GM18498 (cell line): ENCODE data around the gene KLHL26.
"Not testable (repeated sequence)": the region's sequence is repeated elsewhere in the genome, so short reads cannot be mapped to it uniquely, and the experiment has no call there.

Experiments
- ATAC-seq: cut with Tn5 transposase; IDR thresholded peaks from one replicate; pipeline ENCODE4 v1.9.1; 2021; ENCODE audit warnings: mild to moderate bottlenecking, moderate library complexity; ENCODE audit not compliant: unreplicated experiment

Gene KLHL26

DNA sequence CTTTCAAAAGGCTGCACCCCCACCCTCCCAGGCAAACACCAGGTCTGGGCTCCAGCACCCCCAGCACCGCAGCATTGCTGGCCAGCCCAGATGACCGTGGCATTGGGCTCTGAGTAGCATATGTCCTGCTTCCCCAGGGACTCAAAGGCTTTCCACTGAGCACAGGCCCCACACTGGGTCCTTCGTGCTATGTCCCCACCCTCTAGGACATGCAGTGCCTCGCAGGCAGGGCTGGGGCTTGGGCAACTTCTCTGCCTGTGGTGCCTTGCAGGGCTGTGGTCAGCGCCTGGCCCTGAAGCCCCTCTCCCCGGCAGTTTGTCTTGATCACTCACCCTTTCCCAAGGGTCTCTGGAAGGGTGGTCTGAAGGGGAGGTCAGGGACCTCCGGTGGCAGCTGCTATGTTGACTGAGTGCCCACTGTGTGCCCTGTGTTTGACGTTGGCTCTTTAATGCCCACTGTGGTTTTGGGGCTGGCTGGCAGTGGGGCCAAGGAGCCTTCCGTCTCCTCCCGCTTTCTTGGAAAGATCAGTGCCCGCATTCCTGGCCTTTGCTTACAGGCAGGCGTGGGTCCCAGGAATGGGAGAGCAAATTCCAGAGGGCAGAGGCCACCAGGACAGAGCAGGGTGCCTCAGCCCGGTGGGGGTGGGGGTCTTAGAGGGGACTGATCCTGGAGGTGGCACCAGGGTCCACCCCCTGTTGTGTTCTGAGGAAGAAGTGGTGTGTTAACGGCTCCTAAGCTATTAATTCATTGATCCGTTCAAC, 26.3 kb downstream of the KLHL26 start:
- ATAC-seq = no peak

DNA sequence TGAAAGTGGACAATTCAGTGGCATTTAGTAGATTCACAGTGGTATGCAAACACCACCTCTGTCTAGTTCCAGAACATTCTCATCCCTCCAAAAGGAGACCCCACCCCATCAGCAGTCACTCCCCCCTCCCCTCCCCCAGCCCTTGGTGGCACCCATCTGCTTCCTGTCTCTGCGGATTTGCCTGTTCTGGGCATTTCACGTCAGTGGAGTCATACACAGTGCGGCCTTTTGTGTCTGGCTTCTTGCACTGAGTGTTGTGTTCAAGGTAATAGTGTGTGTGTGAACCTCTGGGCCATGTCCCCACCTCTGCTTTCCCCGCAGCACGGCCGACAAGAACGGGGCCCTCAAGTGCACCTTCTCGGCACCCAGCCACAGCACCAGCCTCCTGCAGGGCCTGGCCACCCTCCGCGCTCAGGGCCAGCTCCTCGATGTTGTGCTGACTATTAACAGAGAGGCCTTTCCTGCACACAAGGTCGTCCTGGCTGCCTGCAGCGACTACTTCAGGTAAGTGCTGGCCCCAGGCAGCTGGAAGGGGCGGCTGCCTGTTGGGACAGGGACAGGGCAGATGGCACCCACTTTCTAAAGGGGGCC, 27.2 kb downstream of the KLHL26 start:
- no peak for ATAC-seq

DNA sequence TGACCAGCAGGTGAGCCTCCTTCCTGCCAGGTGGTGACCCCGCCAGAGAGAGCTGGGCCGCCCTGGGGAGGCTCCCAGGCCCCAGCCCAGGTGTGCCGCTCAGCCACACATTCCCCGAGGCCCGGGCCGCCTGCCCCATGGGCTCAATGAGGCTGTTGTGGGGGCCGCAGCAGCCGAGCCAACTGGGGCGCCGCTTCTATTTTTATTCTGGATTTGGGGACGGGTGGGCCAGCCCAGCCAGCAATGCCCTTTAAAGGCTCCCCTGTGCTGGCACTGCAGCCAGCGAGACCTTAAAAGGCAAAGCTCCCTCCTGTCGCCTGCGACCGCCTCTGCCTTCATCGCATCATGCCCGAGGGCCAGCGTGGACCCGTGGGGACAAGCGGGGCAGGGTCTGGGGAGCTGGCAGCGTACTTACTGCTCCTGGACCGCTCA, 29.0 kb downstream of the KLHL26 start:
- ATAC-seq = no peak

DNA sequence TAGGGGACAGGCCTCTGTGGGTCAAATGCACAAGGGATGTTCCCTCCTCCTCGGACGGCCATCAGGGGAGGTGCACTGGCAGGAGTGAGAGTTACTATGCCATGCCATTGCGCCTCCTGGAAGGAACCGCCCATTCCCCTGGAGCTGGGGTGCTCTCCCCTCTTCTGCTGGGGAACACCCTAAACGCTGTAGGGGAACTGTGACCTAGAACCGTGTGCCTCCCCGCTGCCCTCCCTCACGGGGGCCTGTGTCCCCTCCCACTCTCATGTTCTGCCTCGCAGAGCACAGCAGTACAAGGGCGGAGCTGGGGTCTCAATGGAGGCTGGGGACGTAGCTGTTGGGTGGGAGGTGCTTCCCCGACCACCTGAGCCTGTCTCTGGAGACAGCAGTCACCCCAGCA, 29.5 kb downstream of the KLHL26 start:
- no peak for ATAC-seq

DNA sequence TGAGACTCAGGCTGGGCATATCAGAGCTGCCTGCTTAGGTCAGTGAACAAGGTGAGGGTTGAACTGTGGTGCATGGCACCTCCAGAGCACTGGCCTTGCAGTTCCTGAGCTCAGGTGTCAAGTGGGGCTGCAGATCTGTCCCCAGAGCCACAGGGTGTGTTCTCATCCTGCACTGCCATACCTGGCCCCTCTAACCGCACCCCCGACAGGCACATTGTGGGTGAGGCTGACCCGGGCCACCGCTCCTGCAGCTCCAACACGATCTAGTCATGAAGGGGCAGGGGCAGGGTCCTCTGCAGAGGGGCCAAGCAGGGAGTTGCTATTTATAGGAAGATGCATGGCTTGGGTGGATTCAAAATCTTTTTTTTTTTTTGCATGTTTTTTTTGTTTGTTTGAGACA, 30.0 kb downstream of the KLHL26 start:
- ATAC-seq = no peak

DNA sequence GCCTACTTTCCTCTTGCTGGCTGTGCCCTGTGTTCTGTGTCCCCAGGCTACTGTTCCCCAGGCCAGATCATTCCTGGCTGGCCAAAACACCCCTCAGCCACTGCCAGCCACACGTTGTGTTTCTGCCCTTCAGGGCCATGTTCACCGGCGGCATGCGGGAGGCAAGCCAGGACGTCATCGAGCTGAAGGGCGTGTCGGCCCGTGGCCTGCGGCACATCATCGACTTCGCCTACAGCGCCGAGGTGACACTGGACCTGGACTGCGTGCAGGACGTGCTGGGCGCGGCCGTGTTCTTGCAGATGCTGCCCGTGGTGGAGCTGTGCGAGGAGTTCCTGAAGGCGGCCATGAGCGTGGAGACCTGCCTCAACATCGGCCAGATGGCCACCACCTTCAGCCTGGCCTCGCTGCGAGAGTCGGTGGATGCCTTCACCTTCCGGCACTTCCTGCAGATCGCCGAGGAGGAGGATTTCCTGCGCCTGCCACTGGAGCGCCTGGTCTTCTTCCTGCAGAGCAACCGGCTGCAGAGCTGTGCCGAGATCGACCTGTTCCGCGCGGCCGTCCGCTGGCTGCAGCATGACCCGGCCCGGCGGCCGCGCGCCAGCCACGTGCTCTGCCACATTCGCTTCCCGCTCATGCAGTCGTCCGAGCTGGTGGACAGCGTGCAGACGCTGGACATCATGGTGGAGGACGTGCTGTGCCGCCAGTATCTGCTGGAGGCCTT, 30.9 kb downstream of the KLHL26 start:
- ATAC-seq = no peak

DNA sequence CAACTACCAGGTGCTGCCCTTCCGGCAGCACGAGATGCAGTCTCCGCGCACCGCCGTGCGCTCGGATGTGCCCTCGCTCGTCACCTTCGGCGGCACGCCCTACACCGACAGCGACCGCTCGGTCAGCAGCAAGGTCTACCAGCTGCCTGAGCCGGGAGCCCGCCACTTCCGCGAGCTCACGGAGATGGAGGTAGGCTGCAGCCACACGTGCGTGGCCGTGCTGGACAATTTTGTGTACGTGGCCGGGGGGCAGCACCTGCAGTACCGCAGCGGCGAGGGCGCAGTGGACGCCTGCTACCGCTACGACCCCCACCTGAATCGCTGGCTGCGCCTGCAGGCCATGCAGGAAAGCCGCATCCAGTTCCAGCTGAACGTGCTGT, 31.4 kb downstream of the KLHL26 start:
- no peak for ATAC-seq

DNA sequence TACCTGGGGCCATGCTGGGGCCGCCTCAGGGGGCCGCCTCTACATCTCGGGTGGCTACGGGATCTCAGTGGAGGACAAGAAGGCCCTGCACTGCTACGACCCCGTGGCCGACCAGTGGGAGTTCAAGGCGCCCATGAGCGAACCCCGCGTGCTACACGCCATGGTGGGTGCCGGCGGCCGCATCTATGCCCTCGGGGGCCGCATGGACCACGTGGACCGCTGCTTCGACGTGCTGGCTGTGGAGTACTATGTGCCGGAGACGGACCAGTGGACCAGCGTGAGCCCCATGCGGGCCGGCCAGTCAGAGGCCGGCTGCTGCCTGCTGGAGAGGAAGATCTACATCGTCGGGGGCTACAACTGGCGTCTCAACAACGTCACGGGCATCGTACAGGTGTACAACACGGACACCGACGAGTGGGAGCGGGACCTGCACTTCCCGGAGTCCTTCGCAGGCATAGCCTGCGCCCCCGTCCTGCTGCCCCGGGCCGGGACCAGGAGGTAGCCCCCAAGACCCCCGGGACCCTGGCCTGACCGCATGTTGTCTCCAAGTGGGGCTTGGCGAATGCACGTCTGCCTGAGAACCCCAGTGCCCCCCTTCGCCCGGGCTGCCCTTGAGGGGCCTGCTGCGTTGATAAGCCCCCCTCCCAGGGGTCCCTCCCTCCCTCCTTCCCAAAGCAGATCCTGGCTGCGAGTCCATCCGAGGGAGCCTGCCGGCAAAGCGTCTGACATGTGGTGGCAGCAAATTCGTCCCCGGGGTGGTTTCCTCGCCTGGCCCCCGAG, 32.1 kb downstream of the KLHL26 start:
- ATAC-seq = no peak

DNA sequence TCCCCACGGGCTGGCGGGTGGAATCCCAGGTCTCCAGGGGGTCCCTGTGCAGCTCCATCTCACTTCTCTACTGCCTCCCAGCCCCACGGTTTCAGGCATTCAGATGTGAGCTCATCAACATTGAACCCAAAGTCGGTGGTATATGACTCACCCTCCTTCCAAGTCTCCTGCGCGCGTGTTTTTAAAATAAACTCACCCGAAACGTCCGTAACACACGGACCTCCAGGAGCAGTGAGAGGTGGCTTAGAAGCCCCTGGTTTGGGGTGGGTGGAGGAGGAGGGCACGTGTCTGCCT, 32.6 kb downstream of the KLHL26 start:
- no peak for ATAC-seq

DNA sequence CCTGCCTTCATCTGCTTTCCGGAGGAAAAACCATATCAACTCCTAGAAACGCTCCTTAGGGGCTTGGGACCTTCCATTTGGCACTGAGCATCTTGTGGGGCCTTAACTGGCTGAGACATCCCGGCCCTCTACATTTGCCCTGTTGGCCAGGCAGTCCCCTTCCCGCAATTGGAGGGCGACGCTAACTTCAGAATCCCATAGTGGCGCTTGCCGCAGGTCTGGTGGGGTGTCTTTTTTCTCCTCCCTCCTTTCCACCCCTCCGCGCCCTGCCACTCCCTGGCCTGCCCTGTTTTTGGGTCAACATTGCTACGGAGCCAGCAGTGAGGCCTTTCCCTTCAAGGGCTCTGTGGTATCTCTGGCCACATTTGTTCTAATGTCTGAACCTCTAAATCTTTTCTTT, 33.1 kb downstream of the KLHL26 start:
- no peak for ATAC-seq

DNA sequence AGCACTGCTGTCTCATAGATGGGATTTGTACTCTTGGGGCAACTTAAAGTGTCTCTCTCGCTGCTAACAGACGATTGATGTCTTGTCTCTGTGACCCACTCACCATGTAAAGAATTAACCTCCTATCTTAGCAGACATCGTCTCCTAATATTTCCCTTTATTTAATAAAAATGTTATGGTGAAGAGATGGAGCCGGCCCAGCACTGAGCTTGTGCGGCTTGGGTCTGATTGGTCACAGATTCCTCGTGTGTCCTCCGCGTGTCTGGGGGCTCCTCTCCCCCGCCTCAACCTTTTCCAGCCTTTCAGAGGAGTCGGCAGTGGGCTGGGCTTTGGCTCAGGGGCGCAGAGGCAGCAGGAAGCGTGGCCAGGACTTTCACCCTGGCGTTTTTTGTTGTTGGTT, 33.5 kb downstream of the KLHL26 start:
- ATAC-seq = no peak

DNA sequence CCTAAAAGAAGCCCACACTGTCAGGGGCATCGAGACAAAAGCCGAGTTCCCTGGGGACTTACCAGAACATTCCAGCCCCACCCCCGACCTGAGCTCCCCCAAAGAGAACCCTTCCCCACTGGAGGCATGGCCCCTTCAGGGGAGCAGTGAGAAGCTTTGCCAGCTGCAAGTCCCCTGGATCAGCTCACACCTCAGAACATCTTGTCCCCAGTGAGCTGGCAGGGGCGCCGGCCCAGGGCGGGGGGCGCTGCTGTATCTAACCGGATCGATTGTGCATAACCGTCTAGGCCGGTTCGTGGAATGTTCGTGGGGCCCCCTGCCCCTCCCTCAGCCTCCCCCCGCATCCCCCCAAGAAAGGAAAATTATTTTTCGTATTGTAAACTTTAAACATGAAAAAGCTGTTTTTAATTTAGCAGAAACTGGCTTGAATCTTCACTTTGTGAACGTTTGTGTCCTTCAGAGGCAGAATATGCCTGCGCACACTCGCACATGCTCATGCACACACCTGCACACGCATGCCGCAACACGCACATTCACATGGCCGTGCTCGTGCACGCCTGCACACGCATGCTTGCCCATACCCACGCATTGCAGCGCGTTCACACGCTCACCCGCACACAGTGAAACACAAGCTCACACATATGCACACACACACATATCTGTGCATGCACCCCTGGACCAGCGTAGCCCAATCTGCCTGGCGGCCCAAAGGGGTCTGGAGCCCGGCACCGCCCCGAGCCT, 34.6 kb downstream of the KLHL26 start:
- ATAC-seq = no peak

DNA sequence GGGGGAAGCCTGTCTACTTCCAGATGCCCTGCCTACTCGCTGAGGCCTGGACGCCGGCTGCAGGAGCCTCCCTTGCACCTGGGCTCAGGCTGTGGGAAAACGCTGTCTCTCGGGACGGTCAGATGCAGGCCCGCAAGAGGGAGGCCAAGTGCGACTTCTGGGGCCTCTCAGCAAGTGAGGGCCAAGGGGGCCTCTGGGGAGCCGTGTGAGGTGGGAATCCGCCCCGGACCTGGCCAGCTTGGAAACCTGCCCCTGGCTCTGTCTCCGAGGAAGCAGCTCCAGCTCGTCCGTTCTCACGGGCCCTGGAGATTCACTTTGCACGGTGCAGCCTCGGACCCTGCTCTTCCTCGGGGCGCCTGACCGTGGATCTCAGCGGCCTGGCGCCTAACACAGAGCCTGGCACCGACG, 35.2 kb downstream of the KLHL26 start:
- ATAC-seq = no peak

DNA sequence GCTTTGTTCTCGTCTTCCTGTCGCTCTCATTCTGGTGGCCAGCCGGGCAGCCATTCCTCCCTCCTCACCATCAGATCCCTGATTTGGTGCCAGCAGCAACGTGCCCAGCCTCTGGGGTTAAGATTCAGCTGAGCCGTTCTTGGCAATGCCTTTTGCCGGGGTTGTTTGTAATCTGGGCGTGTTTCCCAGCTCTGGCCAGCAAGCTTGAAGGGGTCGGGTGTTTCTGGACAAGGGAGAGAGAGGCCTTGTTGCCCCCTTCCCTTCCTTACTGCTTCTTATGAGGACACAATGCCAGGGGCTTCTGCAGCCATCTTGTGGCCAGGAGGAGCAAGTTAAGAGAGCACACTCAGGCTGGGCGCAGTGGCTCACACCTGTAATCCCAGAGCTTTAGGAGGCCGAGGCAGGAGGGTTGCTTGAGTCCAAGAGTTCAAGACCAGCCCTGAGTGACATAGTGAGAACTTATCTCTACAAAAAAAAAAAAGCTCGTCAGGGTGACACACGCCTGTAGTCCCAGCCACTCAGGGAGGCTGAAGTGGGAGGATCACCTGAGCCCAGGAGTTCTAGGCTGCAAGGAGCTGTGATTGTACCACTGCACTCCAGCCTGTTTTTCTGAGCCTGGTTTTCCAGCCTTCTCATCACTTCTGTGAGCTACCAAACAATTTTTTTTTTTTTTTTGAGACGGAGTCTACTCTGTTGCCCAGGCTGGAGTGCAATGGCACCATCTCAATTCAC, 35.9 kb downstream of the KLHL26 start:
- ATAC-seq = no peak

DNA sequence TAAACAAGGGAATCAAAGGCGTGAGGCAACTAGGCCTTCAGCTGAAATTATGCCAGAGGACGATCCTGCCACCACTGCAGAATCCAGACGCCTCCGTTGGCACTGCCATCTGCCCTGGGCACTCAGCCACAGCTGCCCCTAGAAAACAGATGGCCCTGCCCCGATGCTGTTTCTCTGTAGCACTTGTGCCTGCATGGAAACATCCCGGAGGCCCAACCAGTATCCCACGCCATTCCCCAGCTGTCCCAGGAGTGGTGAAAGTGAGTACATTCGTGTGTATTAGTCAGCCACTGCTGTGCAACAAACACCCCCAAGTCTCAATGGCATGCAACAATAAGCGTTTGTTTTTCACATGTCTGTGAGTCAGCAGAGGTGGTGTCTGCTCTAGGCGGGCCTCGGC, 37.8 kb downstream of the KLHL26 start:
- no peak for ATAC-seq

DNA sequence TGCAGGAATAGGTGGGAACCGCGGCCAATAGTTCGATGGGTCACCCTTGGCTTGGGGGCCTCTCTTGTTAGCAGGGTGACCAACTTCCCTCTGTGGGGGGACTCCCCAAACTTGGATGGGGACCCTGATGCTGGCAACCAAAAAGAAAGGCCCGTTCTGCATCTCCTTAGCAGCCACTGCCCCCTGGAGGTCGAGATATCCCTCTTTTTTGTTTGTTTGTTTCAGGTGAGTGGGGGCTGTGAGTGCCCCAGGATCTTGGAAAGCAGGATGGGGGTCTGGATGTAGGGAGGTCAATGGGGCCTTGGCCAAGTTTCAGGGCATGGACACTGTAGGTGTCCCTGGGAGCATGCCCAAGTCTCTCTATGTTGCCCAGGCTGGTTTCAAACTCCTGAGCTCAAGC, 39.0 kb downstream of the KLHL26 start:
- no peak for ATAC-seq

DNA sequence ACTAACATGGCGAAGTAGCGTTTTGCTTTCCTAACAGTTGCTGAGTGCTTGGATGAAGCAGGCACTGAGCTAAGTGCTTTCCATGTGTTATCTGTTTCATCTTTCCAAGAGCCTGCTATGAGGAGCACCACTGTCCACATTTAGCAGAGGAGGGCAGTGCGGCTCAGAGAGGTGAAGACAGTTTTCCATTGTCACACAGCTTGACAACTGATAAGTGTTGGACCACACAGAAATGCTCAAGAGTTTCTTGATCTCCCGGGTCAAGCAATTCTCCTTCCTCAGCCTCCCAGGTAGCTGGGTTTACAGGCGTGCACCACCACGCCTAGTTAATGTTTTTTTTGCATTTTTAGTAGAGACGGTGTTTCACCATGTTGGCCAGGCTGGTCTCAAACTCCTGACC, 39.9 kb downstream of the KLHL26 start:
- no peak for ATAC-seq

DNA sequence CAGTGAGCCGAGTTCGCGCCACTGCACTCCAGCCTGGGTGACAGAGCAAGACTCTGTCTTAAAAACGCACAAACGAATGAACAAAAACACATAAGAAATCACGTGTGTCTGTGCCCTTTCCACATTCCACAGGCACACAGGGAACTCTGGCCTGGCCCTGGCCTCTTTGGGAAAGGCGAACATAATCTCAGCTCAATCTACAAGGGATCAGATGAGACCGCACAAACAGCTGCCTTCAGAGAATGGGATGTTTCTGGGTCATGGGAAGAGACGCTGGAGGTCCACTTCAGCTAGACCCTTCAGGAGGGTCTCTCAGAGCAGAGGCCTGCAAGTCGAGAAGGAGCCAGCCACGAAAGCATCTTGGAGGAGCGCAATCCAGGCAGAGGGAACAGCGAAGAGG, 40.3 kb downstream of the KLHL26 start:
- ATAC-seq = no peak

DNA sequence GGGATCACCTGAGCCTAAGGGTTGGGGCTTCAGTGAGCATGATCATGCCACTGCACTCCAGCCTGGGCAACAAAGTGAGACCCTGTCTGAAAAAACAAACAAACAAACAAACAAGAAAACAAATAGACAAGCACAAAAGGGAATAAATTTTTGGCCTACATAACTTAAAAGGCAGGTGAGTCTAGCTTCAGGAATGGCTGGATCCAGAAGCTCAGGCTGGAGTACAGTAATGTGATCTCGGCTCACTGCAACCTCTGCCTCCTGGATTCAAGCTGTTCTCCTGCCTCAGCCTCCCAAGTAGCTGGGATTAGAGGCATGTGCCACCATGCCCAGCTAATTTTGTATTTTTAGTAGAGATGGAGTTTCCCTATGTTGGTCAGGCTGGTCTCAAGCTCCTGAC, 43.3 kb downstream of the KLHL26 start:
- not testable (repeated sequence) for ATAC-seq

DNA sequence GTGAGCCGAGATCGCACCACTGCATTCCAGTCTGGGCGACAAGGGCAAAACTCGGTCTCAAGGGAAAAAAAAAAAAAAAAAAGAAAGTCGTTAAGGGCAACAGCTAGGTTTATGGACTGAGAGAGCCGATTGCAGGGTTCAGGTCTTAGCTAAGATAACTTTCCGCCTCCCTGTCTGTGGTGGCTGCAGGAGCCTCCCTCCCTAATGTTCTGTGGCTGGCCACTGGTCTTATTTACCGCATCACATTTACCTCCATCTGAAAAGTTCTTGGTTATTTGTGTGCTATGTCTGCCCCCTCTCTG, 45.9 kb downstream of the KLHL26 start:
- ATAC-seq = no peak
